Measurements from ENCODE around the gene NTMT1.
A peak's percentile ranks its signal among the peaks of the same experiment; 100 is the strongest.
"Not testable (repeated sequence)": the region's sequence is repeated elsewhere in the genome, so short reads cannot be mapped to it uniquely, and the experiment has no call there.

The NTMT1 gene

GRCh38 chr9:129590466-129590865 lies 35.5 kb upstream of the NTMT1 start:
- no peak overlapping the region for H3K4me3 ChIP-seq (replicated peaks; ENCODE audit: low read depth, low read length)
- no peak for TF ChIP-seq CTCF (IDR thresholded peaks at IDR 0.05; ENCODE audit: low read length, missing control alignments)
- no peak for DNase-seq (ENCODE audit: low read depth)

- TF ChIP-seq CTCF (IDR thresholded peaks at IDR 0.05; ENCODE audit: low read length, missing control alignments), result no peak
- no peak for DNase-seq (ENCODE audit: low read depth)
- H3K4me3 ChIP-seq (replicated peaks; ENCODE audit: low read depth, low read length), result no peak overlapping the region
These were observed 34.0 kb upstream of the NTMT1 start for GRCh38 chr9:129591916-129592315.

- H3K4me3 ChIP-seq (replicated peaks; ENCODE audit: low read depth, low read length); DNase-seq (ENCODE audit: low read depth): not testable (repeated sequence)
These were observed 33.2 kb upstream of the NTMT1 start for GRCh38 chr9:129592790-129593189.

GRCh38 chr9:129594632-129595031 lies 31.3 kb upstream of the NTMT1 start:
- no peak for DNase-seq (ENCODE audit: low read depth)
- H3K4me3 ChIP-seq (replicated peaks; ENCODE audit: low read depth, low read length), result no peak overlapping the region
- no peak for TF ChIP-seq CTCF (IDR thresholded peaks at IDR 0.05; ENCODE audit: low read length, missing control alignments)

- DNase-seq (ENCODE audit: low read depth), result no peak
- no peak for TF ChIP-seq CTCF (IDR thresholded peaks at IDR 0.05; ENCODE audit: low read length, missing control alignments)
- no peak overlapping the region for H3K4me3 ChIP-seq (replicated peaks; ENCODE audit: low read depth, low read length)
These were observed 30.6 kb upstream of the NTMT1 start for GRCh38 chr9:129595311-129595741.

GRCh38 chr9:129595903-129596540 lies 29.9 kb upstream of the NTMT1 start:
- no peak for DNase-seq (ENCODE audit: low read depth)
- no peak overlapping the region for H3K4me3 ChIP-seq (replicated peaks; ENCODE audit: low read depth, low read length)
- no peak for TF ChIP-seq CTCF (IDR thresholded peaks at IDR 0.05; ENCODE audit: low read length, missing control alignments)

GRCh38 chr9:129596541-129597331 lies 29.2 kb upstream of the NTMT1 start:
- H3K4me3 ChIP-seq (replicated peaks; ENCODE audit: low read depth, low read length), result peak overlapping the region; percentile 29
- peak; percentile 77 for DNase-seq (ENCODE audit: low read depth)
- TF ChIP-seq CTCF (IDR thresholded peaks at IDR 0.05; ENCODE audit: low read length, missing control alignments), result no peak
